Fibroblast of mammary gland (primary cell): Measurements from ENCODE around the gene FILIP1L.

Experiments used
- DNase-seq: peaks from one replicate; pipeline ENCODE4 v3.0.0-alpha.2; 2010; ENCODE audit warnings: low read depth
- H3K4me3 ChIP-seq: 2 replicates; pipeline ENCODE4 v1.5.1; 2011; ENCODE audit warnings: low read depth, mild to moderate bottlenecking, low read length, moderate library complexity; ENCODE audit not compliant: control insufficient read depth
- TF ChIP-seq, protein P1 (sequence below): conservative IDR thresholded peaks from 2 replicates; pipeline ENCODE4 v1.5.1; 2011; ENCODE audit warnings: low read depth, low read length, inconsistent platforms; ENCODE audit not compliant: control insufficient read depth, insufficient read depth

The FILIP1L gene

DNA sequence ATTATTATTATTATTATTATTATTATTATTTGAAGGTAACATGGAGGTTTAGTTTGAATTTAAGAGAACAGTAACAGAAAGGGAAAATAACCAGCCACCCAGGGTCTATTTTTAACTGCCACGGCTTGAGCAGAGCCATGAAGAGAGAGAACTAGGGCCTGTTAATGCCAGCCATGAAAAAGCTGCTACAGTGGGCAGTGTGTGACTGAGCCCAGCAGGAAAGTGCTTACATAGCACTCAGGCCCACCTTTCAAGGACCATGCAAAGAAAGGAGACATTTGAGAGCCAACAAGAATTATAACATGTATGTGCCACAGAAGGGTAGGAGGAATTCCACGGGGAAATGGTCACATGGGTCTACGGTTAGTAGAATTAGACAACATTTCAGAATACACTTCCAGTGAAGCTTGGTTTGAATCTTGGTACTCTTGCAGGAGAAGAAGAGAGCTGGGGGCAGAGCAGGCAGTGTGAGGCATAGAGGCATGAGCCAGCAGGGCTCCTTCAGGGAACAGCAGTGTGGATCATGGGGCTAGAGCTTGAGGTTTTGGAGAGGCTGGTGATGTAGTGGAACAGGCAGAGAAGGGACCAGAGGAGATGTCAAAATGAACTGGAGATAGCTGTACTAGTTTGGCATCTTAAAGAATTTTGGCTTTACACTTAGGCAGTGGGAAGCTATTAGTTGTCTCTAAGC lies 155.9 kb downstream of the FILIP1L start:
- TF ChIP-seq, protein P1, sequence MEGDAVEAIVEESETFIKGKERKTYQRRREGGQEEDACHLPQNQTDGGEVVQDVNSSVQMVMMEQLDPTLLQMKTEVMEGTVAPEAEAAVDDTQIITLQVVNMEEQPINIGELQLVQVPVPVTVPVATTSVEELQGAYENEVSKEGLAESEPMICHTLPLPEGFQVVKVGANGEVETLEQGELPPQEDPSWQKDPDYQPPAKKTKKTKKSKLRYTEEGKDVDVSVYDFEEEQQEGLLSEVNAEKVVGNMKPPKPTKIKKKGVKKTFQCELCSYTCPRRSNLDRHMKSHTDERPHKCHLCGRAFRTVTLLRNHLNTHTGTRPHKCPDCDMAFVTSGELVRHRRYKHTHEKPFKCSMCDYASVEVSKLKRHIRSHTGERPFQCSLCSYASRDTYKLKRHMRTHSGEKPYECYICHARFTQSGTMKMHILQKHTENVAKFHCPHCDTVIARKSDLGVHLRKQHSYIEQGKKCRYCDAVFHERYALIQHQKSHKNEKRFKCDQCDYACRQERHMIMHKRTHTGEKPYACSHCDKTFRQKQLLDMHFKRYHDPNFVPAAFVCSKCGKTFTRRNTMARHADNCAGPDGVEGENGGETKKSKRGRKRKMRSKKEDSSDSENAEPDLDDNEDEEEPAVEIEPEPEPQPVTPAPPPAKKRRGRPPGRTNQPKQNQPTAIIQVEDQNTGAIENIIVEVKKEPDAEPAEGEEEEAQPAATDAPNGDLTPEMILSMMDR: no peak
- no peak for DNase-seq
- no peak overlapping the region for H3K4me3 ChIP-seq

GRCh38 chr3:99957151-99957796 lies 157.0 kb downstream of the FILIP1L start:
- TF ChIP-seq, protein P1: no peak
- no peak overlapping the region for H3K4me3 ChIP-seq
- no peak for DNase-seq

DNA sequence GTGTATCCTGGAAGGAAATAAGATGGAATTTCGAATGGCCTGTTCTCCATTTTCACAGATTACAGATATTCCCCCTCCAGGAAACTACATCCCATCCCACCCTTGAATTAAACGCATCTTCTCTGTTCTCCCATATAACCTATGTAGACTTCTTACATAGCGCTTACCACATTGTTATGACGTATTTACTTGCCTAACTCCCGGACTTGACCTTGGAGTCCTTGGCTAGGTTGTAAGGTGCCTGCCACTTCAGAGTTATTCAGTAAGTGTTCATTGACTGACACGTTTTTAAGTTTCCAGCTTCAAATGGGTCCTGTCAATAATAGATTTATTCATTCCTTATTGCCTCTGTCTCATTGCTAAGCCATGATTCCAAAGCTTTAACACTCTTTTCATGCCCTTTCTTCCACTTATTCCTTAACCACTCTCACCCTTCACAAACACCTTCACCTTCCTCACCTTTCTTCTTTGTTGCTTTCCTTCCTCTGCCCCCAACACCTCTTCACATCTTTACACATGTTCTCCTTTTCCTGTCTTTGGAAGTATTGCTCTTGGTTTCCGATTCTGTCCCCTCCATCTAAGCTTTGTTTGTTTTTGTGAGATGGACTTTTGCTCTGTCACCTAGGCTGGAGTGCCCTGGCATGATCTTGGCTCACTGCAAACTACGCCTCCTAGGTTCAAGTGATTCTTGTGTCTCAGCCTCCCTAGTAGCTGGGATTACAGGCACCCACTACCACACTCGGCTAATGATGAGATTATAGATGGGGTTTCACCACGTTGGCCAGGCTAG lies 158.3 kb downstream of the FILIP1L start:
- TF ChIP-seq, protein P1: no peak
- H3K4me3 ChIP-seq: no peak overlapping the region
- no peak for DNase-seq

DNA sequence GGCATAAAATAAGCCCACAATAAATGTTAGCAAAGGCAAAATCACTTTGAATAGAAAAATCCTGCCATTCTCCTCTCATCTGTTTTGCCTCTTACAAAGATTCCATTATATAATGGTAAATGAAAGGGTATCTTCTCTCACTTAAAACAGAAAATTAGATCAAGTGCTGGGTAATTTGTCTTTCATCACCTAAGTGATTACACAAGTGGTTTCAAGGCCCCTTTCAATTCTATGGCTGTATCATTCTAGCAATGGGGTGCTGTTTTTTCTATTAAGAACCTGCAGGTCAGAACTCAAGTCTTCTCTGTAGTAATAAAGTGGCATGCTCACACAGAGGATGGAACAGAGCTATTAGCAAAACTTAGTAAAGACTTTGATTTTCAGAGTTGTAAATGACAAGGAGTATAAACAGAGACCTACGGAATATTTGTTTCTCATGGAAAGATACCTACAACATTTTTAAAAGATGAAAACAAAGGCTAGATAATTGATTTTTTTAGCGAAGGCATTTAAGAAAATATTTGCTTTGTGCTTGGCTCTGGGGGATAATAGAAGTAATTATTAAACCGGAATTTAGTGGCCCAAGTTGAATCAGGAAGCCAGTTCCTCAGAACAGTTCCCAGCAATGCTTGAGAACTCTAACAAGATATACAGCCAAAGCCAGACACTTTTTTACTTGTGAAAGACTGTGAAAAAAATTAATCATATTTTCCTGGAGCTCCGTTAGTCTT lies 159.2 kb downstream of the FILIP1L start:
- no peak overlapping the region for H3K4me3 ChIP-seq
- TF ChIP-seq, protein P1: no peak
- no peak for DNase-seq

DNA sequence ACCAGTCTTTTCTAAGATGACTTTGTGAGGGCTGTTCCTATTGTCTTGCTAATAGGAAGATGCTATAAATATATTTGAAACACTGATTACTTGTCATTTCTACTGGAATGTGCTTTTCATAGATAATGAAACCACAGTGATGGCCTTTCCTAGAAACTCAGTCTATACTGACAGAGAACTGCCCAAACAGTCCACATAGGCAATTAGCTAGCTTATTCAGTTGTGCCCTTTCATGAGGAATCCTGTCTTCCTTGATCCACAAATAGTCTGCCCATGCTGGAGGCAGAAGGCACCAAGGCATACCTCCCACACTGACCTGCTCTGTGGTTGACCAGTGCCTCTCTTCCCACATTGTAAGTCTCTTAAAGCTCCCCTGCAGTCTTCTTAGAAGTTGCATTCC lies 160.7 kb downstream of the FILIP1L start:
- H3K4me3 ChIP-seq: no peak overlapping the region
- TF ChIP-seq, protein P1: no peak
- DNase-seq: no peak

GRCh38 chr3:99952306-99952705 lies 162.0 kb downstream of the FILIP1L start:
- no peak overlapping the region for H3K4me3 ChIP-seq
- DNase-seq: peak; percentile 55
- TF ChIP-seq, protein P1: no peak
